ENCODE results near the gene CHERP.

DNA sequence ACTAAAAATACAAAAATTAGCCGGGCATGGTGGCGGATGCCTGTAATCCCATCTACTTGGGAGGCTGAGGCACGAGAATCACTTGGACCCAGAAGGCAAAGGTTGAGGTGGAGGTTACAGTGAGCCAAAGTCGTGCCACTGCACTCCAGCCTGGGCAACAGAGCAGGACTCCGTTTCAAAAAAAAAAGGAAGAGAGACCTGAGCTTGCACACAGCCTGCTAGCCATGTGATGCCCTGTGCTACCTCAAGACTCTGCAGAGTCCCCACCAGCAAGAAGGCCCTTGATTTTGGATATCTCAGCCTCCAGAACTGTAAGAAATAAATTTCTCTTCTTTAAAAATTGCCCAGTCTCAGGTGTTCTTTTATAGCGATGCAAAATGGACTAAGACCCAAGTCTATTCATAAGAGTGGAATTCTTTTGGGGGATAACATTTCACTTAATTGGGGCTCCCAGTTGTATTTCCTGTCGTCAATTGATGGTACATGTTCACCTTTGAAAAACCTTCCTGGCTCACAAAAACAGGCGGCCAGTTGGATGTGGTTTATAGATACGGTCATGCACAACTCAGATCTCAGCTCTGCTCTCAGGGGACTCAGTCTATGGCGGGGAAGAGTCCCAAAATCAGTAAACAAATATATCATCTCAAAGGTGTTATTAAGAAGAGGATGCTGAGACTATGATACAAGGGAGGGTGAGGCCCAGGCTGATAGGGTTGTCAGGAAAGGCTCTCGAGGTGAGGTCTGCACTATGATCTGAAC lies 2.4 kb upstream of the CHERP start:
- TF ChIP-seq CTCF (IDR thresholded peaks at IDR 0.05) (no peak), POLR2A (IDR thresholded peaks at IDR 0.05) (no peak)

All from Peyer's patch (tissue), 4 donors.